Activated CD8-positive, alpha-beta memory T cell treated with anti-CD3 and anti-CD28 coated beads for 4 hours (primary cell): ENCODE results near the gene ATG4C.
"Not testable (repeated sequence)": the region's sequence is repeated elsewhere in the genome, so short reads cannot be mapped to it uniquely, and the experiment has no call there.

Source experiments
- DNase-seq, 2 donors: peaks; one replicate each; pipeline ENCODE4 v3.0.0-alpha.2; 2020; ENCODE audit warnings: low read depth in 2 of 2

The ATG4C gene

GRCh38 chr1:62783736-62784508, at the start of gene ATG4C:
ATG4C (plus strand) TSS chr1:62784132; CDS start chr1:62803787, 19,655 bp downstream.
- peak; percentile 81 to 87 for DNase-seq

GRCh38 chr1:62735491-62736171, 48.3 kb upstream of the ATG4C start:
- DNase-seq, result no peak

- not testable (repeated sequence) for DNase-seq
Observed at GRCh38 chr1:62740701-62741100, 43.2 kb upstream of the ATG4C start.

- DNase-seq, result no peak
Observed at GRCh38 chr1:62744611-62745577, 39.0 kb upstream of the ATG4C start.

GRCh38 chr1:62746086-62746808, 37.7 kb upstream of the ATG4C start:
- DNase-seq, result no peak

GRCh38 chr1:62746809-62747138, 37.2 kb upstream of the ATG4C start:
- DNase-seq, result no peak

- no peak for DNase-seq
Observed at GRCh38 chr1:62753031-62753965, 30.6 kb upstream of the ATG4C start.

- DNase-seq, result not testable (repeated sequence)
Observed at GRCh38 chr1:62754938-62755337, 29.0 kb upstream of the ATG4C start.

GRCh38 chr1:62756255-62756884, 27.6 kb upstream of the ATG4C start:
- not testable (repeated sequence) for DNase-seq

- not testable (repeated sequence) for DNase-seq
Observed at GRCh38 chr1:62759232-62759875, 24.6 kb upstream of the ATG4C start.

- not testable (repeated sequence) for DNase-seq
Observed at GRCh38 chr1:62760021-62760782, 23.7 kb upstream of the ATG4C start.

- not testable (repeated sequence) for DNase-seq
Observed at GRCh38 chr1:62761223-62761870, 22.6 kb upstream of the ATG4C start.

- not testable (repeated sequence) for DNase-seq
Observed at GRCh38 chr1:62762027-62762426, 21.9 kb upstream of the ATG4C start.

- no peak for DNase-seq
Observed at GRCh38 chr1:62765981-62766380, 18.0 kb upstream of the ATG4C start.

GRCh38 chr1:62768551-62768950, 15.4 kb upstream of the ATG4C start:
- DNase-seq, result not testable (repeated sequence)

- DNase-seq, result no peak
Observed at GRCh38 chr1:62772607-62773295, 11.2 kb upstream of the ATG4C start.

- no peak for DNase-seq
Observed at GRCh38 chr1:62774006-62774405, 9.9 kb upstream of the ATG4C start.
